NCI-H2196 (cell line): Measurements from ENCODE around the gene PTGS1.
"Not testable (repeated sequence)": the region's sequence is repeated elsewhere in the genome, so short reads cannot be mapped to it uniquely, and the experiment has no call there.

Experiments
- DNase-seq: peaks from one replicate; lab custom pipeline; 2025; ENCODE audit not compliant: unreplicated experiment; lab: John Stamatoyannopoulos, UW

The PTGS1 gene

DNA sequence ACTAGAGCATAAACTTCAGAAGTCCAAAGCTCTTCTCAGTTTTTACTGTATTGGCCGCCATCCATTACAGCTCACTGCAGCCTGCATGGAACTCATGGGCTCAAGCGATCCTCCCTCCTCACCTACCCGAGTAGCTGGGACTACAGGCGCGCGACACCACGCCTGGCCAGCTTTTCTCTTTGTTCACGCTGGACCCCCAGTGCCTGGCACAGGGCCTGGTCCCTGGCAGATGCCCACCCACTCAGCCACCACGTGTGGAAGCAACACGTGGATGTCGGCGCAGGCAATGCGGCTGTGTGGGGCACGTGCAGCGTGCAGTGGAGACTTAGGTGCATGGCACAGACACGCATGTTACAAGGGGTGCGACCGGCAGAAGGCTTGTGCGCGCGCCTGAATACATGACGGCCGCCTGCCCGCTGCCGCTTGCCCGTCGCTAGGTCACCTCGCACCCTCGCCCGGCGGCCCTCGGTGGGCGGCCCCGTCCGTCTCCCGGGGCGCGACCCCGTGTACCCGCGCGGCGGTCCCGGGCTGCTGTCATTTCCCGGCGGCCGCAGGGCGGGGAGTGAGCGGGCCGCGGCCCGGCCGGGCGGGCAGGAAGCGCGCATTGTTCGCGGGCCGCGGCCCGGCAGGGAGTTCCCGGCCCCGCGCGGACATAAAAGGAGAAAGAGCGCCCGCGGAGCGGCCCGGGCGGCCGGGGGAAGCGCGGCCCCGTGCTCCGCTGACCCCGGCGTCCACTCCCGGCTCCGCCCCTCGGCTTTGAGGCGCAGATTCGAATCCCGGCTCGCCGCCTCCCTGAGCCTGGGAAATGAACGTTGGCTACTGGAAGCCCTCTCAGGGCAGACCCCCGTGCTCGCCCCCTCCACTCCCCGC lies 24.1 kb upstream of the PTGS1 start:
- peak; percentile 40 for DNase-seq

GRCh38 chr9:122347348-122348287 lies 23.2 kb upstream of the PTGS1 start:
- DNase-seq, result no peak

DNA sequence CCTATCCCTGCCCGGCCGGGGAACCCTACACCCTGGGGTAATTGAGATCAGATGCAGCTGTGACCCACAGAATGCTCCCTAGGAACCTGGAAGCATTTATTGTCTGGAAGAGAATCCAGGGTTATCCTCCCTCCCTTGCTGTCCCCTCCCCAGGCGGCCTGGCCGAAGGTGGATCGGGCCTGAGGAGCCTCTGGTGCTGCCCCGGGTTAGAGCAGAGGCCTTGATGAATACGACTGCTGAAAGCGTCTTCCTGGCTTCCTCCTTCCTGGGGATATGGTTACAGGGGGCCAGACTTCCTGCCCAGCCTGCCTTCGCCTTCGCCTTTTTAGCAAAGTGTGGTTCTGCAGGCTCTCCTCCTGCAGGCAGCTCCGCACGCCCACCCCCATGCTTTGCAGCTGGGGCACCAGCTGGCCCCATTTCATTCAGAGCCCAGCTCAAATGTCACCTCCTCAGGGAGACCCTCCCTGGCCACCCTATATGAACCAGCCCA lies 22.5 kb upstream of the PTGS1 start:
- no peak for DNase-seq

- no peak for DNase-seq
Measured at GRCh38 chr9:122348791-122349190, 22.0 kb upstream of the PTGS1 start.

GRCh38 chr9:122349201-122349600 lies 21.6 kb upstream of the PTGS1 start:
- DNase-seq, result no peak

DNA sequence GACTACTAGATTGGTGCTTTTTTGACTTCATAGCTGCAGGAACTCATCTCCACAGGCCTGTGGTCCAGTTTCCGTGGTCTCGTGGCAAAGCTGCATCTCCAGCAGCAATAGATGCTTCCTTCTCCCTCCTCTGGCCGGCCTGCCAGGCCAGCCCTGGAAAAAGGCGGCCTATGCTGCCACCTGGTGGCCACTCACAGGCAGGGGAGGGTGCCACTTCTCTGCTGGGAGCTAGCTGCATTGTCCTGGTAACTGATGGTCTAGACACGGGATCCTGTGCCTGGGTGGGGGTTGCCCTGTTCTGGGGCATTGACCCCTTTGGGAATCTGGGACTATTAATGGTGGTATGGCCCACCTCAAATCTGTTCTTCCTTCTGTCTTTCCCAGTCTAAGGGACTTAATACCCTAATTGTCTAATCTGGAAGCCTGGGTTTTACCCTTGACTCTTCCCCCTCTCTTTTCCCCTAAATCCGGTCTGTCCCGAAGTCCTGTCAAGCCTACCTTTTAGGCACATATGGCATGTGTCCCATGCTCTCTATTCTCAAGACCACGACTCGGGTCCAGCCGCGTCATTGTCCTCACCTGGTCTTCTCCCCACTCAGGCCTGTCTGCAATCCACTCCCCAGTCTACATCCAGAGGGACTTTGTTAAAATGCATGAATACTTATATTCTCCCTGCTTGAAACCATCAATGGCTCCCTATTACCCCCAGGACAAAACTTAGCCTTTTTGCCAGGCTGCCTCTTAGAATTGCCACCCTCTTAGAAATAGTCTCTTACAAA lies 20.1 kb upstream of the PTGS1 start:
- peak; percentile 72 for DNase-seq

GRCh38 chr9:122354536-122355199 lies 16.2 kb upstream of the PTGS1 start:
- no peak for DNase-seq

- DNase-seq, result no peak
Measured at GRCh38 chr9:122355336-122355875, 15.4 kb upstream of the PTGS1 start.

DNA sequence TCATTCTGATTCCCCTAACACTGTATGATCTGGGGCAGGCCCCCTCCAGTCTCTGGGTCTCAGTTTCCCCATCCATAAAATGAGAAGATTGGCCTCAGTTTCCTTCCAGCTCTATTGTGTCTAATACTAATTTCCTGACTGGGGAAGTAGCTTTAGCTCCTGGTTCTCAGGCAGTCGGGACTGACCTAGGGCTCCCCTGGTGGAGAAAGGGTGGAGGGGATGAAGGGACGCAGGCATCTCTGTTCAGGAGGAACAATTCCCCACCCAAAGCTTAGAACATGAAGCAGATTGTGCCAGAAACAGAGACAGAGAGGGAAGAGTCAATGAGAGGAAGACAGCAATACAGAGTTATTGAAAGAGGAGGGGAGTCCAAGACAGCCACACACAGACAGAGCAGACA lies 14.2 kb upstream of the PTGS1 start:
- no peak for DNase-seq

GRCh38 chr9:122360891-122361290 lies 9.9 kb upstream of the PTGS1 start:
- DNase-seq, result no peak

DNA sequence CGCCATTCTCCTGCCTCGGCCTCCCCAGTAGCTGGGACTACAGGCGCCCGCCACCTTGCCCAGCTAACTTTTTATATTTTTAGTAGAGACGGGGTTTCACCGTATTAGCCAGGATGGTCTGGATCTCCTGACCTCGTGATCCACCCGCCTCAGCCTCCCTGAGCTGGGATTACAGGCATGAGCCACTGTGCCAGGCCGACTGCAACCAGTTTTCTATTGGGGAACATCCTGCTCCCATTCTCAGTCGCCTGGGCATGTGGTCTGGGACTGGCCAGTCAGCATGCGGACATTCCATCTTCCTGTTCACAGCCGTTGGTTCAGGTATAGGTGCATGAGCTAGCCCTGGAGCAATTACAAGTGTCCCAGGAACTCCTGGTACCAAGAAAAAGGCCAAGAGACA lies 7.7 kb upstream of the PTGS1 start:
- not testable (repeated sequence) for DNase-seq

DNA sequence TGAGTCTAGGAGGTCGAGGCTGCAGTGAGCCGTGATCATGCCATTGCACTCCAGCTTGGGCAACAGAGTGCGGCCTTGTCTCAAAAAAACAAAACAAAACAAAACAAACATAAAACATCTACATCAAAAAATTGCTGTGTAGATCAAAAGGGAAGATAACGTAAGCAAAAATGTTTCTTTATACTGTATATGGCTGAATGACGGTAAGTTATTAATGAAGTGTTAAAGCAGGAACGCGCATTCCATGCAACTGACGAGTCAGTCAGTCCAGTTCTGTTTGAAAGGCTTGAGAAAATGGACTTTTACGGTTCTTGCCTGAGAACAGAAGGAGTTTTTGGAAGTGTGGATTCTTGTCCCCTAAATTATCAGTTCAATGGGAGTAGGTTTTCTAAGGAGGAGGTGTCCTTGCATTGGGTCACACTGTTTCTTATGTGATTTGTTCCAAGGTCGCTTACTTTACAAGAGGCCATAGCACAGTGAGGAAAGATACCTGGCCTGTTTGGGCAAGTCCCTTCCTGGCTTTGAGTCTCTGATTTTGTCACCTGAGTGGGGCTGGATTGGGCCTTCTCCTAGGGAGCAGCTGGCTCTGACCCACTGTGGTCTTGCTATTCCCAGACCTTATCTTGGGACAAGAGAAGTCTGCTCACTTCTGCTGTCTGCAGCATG lies 6.6 kb upstream of the PTGS1 start:
- DNase-seq, result no peak

- no peak for DNase-seq
Measured at GRCh38 chr9:122364783-122365150, 6.1 kb upstream of the PTGS1 start.

GRCh38 chr9:122366074-122366660 lies 4.7 kb upstream of the PTGS1 start:
- DNase-seq, result no peak

- DNase-seq, result no peak
Measured at GRCh38 chr9:122367065-122367464, 3.8 kb upstream of the PTGS1 start.

- no peak for DNase-seq
Measured at GRCh38 chr9:122367774-122368460, 2.9 kb upstream of the PTGS1 start.

GRCh38 chr9:122368642-122369041 lies 2.2 kb upstream of the PTGS1 start:
- DNase-seq, result no peak

GRCh38 chr9:122370303-122370702 lies 521 bp upstream of the PTGS1 start:
- no peak for DNase-seq

DNA sequence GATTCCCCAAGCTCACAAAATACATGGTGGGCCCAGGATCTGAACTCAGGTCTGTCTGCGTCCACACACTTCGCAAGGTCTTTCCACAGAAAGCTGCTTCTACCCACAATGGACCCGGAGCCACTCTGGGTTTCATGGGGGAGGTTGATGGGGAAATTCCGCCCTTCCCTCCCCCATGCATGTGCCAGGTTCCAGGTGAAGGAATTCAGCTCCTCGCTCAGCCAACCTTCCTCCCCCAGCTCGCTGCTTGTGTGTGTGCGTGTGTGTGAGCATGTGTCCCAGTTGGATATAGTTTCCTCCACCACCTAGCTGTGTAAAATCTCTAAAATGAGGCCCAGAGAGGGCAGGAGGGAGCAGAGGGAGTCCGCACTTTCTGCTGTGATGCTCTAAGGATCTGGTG lies 1.0 kb downstream of the PTGS1 start:
- DNase-seq, result no peak
